Muscle of leg (tissue), 11 donors: ENCODE data around the gene ABCC12. TPM values are rescaled to one million over a fixed set of nuclear protein-coding genes. Genes with fewer than 3 reads are reported as not detected.
"Not testable (repeated sequence)": the region's sequence is repeated elsewhere in the genome, so short reads cannot be mapped to it uniquely, and the experiment has no call there.

Experiments
- DNase-seq: peaks from one replicate; pipeline ENCODE4 v3.0.0; 2013
- H3K27ac ChIP-seq: one replicate; pipeline ENCODE4 v1.5.1; 2013; ENCODE audit warnings: mild to moderate bottlenecking, low read length, control low read depth
- H3K27me3 ChIP-seq: one replicate; pipeline ENCODE4 v1.6.1; 2013; ENCODE audit warnings: low read length; ENCODE audit not compliant: control insufficient read depth, insufficient read depth
- H3K36me3 ChIP-seq: one replicate; pipeline ENCODE4 v1.6.1; 2013; ENCODE audit warnings: low read length; ENCODE audit not compliant: control insufficient read depth, insufficient read depth
- H3K4me1 ChIP-seq: one replicate; pipeline ENCODE4 v1.6.1; 2013; ENCODE audit warnings: low read length; ENCODE audit not compliant: control insufficient read depth, insufficient read depth
- H3K4me3 ChIP-seq: one replicate; pipeline ENCODE4 v1.5.1; 2013; ENCODE audit warnings: low read length, control low read depth
- H3K9me3 ChIP-seq: replicated peaks from 2 replicates; pipeline ENCODE4 v1.6.1; 2013; ENCODE audit warnings: low read depth, low read length; ENCODE audit not compliant: control insufficient read depth
- WGBS: methylation state at CpG from one replicate; pipeline ENCODE4 v1.1.5; 2013; ENCODE audit warnings: missing lambda C conversion rate; ENCODE audit not compliant: insufficient coverage; 5-methylcytosine and 5-hydroxymethylcytosine counted together
- polyA plus RNA-seq, 8 donors: library from polyadenylated mRNA; unstranded; fragments of 120-200 nt; gene quantifications; one replicate each; pipeline versions ENCODE4 v1.2.1 to v1.2.3, GENCODE V29; 2013; ENCODE audit warnings: inconsistent platforms in 1 of 8, low replicate concordance in 1 of 8; ENCODE audit not compliant: insufficient read length in 8 of 8, insufficient read depth in 1 of 8
- total RNA-seq: library from RNA; stranded (reverse); fragments of 120-200 nt; gene quantifications from one replicate; pipeline ENCODE4 v1.2.4, GENCODE V29; 2013

ABCC12 gene
- total and polyA plus RNA-seq, 9 donors: 0.12 to 0.66 (median 0.33) TPM

GRCh38 chr16:48184681-48185080, 28.9 kb upstream of the ABCC12 start:
- Histone ChIP-seq H3K36me3 (no peaks in the 10 kb centered on the region), H3K4me1 (no peaks in the 10 kb centered on the region), H3K9me3 (no peaks in the 10 kb centered on the region), H3K27ac (no peak overlapping the region), H3K27me3 (peaks cover 2% of the 10 kb centered on the region), H3K4me3 (no peak overlapping the region)
- no peak for DNase-seq
- WGBS: 45% methylated on average over 2 of the region's 6 CpGs

GRCh38 chr16:48182979-48183537, 27.3 kb upstream of the ABCC12 start:
- 82% methylated on average over 7 of the region's 8 CpGs for WGBS
- Histone ChIP-seq H3K27ac (no peak overlapping the region), H3K36me3 (no peaks in the 10 kb centered on the region), H3K27me3 (peaks cover 2% of the 10 kb centered on the region), H3K9me3 (no peaks in the 10 kb centered on the region), H3K4me1 (no peaks in the 10 kb centered on the region), H3K4me3 (no peak overlapping the region)
- no peak for DNase-seq

GRCh38 chr16:48181746-48182520, 26.1 kb upstream of the ABCC12 start:
- DNase-seq: not testable (repeated sequence)

GRCh38 chr16:48180868-48181480, 25.2 kb upstream of the ABCC12 start:
- Histone ChIP-seq H3K4me3 (no peak overlapping the region), H3K27me3 (peaks cover 2% of the 10 kb centered on the region), H3K9me3 (no peaks in the 10 kb centered on the region), H3K36me3 (no peaks in the 10 kb centered on the region), H3K4me1 (no peaks in the 10 kb centered on the region), H3K27ac (no peak overlapping the region)
- no peak for DNase-seq
- WGBS: 74% methylated on average over 7 of the region's 9 CpGs

More at GRCh38 chr16:48181746-48182520, 26.1 kb upstream of the ABCC12 start:
- H3K4me3 ChIP-seq, H3K9me3 ChIP-seq, H3K27me3 ChIP-seq, H3K36me3 ChIP-seq, H3K27ac ChIP-seq, H3K4me1 ChIP-seq: not testable (repeated sequence)
- WGBS: 73% methylated on average over 8 of the region's 14 CpGs

- no peaks in the 10 kb centered on the region for H3K9me3 ChIP-seq
- no peak for DNase-seq
- H3K36me3 ChIP-seq: no peaks in the 10 kb centered on the region
- H3K4me1 ChIP-seq: no peaks in the 10 kb centered on the region
- H3K27ac ChIP-seq: no peak overlapping the region
- WGBS: 82% methylated on average over 9 of the region's 20 CpGs
- H3K27me3 ChIP-seq: no peaks in the 10 kb centered on the region
- no peak overlapping the region for H3K4me3 ChIP-seq
Observed at GRCh38 chr16:48176635-48177408, 21.0 kb upstream of the ABCC12 start.

GRCh38 chr16:48173889-48174288, 18.1 kb upstream of the ABCC12 start:
- WGBS: 67% methylated on average over 1 of the region's 1 CpG

GRCh38 chr16:48172682-48173081, 16.9 kb upstream of the ABCC12 start:
- Histone ChIP-seq H3K36me3 (no peaks in the 10 kb centered on the region), H3K27ac (no peak overlapping the region), H3K27me3 (no peaks in the 10 kb centered on the region), H3K9me3 (no peaks in the 10 kb centered on the region), H3K4me3 (no peak overlapping the region), H3K4me1 (no peaks in the 10 kb centered on the region)
- WGBS: no CpG with 5 or more reads among the region's 1 CpG
- DNase-seq: no peak

More at GRCh38 chr16:48173889-48174288, 18.1 kb upstream of the ABCC12 start:
- no peak overlapping the region for H3K27ac ChIP-seq
- H3K4me1 ChIP-seq: no peaks in the 10 kb centered on the region
- no peak for DNase-seq
- no peaks in the 10 kb centered on the region for H3K9me3 ChIP-seq
- no peaks in the 10 kb centered on the region for H3K36me3 ChIP-seq
- no peak overlapping the region for H3K4me3 ChIP-seq
- H3K27me3 ChIP-seq: no peaks in the 10 kb centered on the region

GRCh38 chr16:48169896-48170295, 14.1 kb upstream of the ABCC12 start:
- no peaks in the 10 kb centered on the region for H3K27me3 ChIP-seq
- DNase-seq: no peak

GRCh38 chr16:48168075-48168474, 12.3 kb upstream of the ABCC12 start:
- no peak overlapping the region for H3K4me3 ChIP-seq
- no peaks in the 10 kb centered on the region for H3K36me3 ChIP-seq
- no peaks in the 10 kb centered on the region for H3K9me3 ChIP-seq
- H3K27ac ChIP-seq: no peak overlapping the region
- no CpG with 5 or more reads among the region's 1 CpG for WGBS
- no peaks in the 10 kb centered on the region for H3K27me3 ChIP-seq
- H3K4me1 ChIP-seq: peaks cover 8% of the 10 kb centered on the region
- no peak for DNase-seq

More at GRCh38 chr16:48169896-48170295, 14.1 kb upstream of the ABCC12 start:
- H3K4me1 ChIP-seq: peaks cover 6% of the 10 kb centered on the region
- no peak overlapping the region for H3K27ac ChIP-seq
- H3K4me3 ChIP-seq: no peak overlapping the region
- 88% methylated on average over 3 of the region's 8 CpGs for whole genome bisulfite sequencing
- H3K9me3 ChIP-seq: no peaks in the 10 kb centered on the region
- no peaks in the 10 kb centered on the region for H3K36me3 ChIP-seq

- not testable (repeated sequence) for H3K36me3 ChIP-seq, H3K9me3 ChIP-seq, H3K27ac ChIP-seq, DNase-seq, H3K4me1 ChIP-seq, H3K27me3 ChIP-seq, H3K4me3 ChIP-seq
- WGBS: 100% methylated on average over 1 of the region's 5 CpGs
Observed at GRCh38 chr16:48166617-48167016, 10.8 kb upstream of the ABCC12 start.
